MV-4-11 (cell line): ENCODE results near the gene NUBPL.
"Not testable (repeated sequence)": the region's sequence is repeated elsewhere in the genome, so short reads cannot be mapped to it uniquely, and the experiment has no call there.

Experiments
- DNase-seq: peaks from one replicate; lab custom pipeline; 2025; lab: John Stamatoyannopoulos, UW

The NUBPL gene

GRCh38 chr14:31880935-31881334 lies 319.7 kb downstream of the NUBPL start:
- no peak for DNase-seq

DNA sequence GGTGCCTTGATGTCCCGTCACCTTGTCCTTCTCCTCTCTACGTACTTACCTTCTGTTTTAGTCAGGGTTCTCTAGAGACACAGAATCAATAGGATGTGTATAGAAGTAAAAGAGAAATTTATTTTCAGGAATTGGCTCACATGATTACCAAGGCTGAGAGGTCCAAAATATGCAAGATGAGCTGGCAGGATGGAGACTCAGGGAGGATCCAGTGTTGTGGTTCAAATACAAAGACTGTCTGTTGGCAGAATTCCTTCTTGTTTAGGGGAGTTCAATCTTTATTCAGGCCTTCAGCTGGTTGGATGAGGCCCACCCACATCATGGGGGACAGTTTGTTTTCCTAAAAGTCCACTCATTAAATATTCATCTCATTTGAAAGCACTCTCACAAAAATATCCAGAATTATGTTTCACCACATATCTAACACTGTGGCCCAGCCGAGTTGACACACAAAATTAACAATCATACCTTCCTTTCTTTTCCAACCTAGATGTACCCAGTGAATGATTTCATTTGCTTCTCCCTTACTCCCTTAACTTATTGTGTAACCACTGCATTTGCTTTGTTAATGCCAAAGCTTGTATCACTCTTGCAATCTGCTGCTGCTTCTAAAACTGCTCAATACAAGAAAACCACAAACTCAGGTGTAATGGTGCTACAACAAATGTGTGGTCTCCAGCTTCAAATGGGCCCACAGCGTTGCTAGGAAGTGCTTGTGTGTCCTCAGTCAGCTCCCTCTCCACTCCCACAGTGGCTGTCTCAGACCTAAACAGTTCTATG lies 320.5 kb downstream of the NUBPL start:
- DNase-seq: no peak

DNA sequence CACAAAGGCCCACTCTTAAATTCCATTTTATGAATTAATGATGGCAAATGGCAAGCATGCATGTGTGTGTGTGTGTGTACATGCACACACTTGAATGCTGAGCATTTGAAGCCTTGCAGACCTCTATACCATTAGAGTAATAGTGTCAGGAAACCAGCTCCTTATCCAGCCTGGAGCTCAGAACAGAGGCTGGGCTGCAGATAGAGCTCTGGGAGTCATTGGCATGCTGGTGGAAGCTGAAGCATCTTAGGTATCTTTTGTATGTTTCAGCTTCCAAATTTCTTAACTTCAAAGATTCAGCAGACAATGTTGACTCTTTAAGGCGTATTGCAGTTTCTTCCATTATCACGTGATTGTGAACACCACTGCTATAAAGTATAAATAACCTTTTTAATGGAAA lies 323.0 kb downstream of the NUBPL start:
- no peak for DNase-seq

DNA sequence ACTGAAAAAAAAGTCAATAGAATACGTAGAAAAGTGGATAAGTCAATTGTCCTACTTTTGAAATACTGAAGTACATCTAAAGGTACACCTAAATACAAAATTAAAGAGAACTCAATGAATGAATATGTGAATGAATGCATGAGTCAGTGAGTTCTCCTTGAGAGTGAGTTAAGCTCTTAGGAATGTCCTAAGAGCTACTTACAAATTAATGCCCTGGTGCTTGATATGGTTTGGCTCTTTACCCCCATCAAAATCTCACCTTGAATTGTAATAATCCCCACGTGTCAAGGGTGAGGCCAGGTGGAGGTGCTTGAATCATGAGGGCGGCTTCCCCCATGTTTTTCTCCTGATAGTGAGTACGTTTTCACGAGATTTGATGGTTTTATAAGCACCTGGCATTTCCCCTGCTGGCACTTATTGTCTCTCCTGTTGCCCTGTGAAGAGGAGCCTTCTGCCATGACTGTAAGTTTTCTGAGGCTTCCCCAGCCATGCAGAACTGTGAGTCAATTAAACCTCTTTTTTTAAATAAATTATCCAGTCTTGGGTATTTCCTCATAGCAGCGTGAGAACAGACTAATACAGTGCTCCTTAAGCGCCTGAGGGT lies 323.7 kb downstream of the NUBPL start:
- DNase-seq: no peak

DNA sequence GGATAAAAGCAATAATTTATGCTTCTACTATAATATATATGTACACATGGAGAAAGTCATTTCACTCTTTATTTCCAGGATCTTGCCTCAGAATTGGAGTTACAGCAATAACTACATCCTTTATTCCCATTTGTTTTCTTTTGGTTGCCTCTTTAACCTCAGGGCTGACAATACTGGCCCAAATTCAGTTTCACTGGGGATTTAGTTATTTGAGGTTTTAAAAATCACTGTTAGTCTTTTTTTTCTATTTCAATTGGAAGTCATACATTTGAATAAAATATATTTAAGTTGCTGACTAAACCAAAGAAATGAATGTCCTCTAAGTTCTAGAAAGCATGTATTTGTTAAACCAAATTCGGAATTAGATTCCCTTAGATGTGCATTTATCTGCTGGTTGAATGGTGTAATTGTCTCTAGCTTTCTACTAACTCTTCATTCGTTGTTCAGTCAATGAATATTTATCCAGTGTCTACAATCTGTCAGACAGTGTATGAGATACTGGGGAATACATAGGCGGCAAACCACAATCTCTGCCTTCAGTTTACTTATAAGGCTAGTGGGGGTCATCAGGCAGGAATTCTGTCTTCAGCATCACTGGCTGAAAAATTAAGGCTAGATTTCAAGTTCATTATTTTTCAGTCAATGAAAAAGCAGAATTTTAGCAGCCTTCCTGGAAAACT lies 325.1 kb downstream of the NUBPL start:
- DNase-seq: no peak

DNA sequence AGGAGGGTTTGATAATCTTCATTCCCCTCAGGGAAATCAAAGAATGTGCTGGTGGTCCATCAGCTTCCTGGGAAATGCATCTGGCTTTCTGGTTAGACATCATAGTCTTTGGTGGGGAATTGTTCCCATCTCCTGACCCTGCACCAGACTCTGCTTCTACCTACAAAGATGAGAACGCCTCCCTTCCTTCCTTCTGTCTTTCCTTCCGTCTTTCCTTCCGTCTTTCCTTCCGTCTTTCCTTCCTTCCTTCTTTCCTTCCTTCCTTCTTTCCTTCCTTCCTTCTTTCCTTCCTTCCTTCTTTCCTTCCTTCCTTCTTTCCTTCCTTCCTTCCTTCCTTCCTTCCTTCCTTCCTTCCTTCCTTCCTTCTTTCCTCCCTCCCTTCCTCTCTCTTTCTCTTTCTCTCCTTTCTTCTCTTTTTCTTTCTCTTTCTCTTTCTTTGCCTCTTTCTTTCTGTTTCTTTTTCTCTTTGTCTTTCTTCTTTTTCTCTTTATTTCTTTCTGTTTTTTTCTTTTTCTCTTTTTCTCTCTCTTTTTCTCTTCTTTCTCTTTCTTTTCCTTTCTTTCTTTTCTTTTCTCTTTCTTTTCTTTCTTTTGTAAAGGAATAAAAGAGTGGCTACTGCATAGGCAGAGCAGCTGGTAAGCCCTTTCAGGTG lies 326.9 kb downstream of the NUBPL start:
- no peak for DNase-seq

DNA sequence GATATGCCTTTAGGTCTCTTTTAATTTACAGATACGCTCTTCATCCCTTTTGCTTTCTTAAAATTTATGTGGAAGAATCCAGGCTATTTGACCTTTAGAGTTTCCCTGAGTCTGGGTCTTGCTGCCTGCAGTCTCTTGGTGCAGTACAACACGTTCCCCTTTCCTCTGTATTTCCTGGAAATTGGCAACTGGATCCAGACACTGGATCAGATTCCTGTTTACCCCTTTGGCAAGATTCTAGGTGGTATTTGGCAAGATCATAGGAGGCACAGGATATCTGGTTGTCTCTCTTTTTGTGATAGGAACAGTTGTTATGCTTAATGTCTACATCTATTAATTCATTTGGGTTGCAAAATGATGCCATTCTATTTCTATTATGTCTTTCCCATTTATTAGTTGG lies 328.1 kb downstream of the NUBPL start:
- DNase-seq: no peak

DNA sequence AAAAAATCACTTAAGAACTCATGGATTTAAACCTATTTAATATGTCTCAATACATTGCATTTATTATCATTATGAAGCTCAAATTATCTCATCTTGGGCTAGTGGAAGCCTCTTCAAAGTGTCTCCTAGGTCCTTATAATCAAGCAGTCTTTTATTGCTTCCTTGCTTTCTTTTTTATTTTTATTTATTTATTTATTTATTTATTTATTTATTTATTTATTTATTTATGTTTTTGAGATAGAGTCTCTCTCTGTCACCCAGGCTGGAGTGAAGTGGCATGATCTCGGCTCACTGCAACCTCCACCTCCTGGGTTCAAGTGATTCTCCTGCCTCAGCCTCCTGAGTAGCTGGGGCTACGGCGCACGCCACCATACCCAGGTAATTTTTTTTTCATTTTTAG lies 329.0 kb downstream of the NUBPL start:
- DNase-seq: not testable (repeated sequence)

- no peak for DNase-seq
Observed at GRCh38 chr14:31893221-31893757, 332.1 kb downstream of the NUBPL start.

GRCh38 chr14:31894351-31894750 lies 333.1 kb downstream of the NUBPL start:
- DNase-seq: no peak

- DNase-seq: no peak
Observed at GRCh38 chr14:31895206-31895605, 334.0 kb downstream of the NUBPL start.

- DNase-seq: no peak
Observed at GRCh38 chr14:31895646-31896045, 334.4 kb downstream of the NUBPL start.

DNA sequence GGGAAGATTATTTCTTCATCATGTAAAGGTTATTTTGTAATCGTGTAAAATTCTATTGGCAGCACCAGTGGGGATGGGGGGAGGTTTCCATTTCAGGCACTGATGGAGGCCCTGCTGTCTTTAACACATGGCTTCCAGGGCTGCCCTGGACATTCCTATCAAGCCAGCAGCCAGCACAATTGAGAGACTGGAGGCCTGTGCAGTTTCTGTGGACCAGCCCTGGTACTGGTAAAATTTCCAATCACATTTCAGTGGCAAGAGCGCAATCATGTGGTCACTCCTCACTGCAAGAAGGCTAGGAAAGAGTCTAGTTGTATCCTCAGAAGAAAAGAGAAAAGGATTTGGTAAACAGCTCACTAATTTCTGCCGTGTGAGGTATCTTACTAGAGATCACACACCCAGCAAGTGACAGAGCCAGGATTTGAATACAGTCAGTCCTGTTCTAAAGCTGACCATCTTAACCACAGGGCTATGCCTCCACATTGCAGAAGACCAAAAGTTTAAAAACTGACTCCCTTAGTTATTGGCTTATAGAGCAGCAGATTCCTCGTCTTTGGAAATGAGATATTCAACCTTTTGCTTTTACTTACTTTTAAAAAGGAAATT lies 336.5 kb downstream of the NUBPL start:
- DNase-seq: no peak

DNA sequence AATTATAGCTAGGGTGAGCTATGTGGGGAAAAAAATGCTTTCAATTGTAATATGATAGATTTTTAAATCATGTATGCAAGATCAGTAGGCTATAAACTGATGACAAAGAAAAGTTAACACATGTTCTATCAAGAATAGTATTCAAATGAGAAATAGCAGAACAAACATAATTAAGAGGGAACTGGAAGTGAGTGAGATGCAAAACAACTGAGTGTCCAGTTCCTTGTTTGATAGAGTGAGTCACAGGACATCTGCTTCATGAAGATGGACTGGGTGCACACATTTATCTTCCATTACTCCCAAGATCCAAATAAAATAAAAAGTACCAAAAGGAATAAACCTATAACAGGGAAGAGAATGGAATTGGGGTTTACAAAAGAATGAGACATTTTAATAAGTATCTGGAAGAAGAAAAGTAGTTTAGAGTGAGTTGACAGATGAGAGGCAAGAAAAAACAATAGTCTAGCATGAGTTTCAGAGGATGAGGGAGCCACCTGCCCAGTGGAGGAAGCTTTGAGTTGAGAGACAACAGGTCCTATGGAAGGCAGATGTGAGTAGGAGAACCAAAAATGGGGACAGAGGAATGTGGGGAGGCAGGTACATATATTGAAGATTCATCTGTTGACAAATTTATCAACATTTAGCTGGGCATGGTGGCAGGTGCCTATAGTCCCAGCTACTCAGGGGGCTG lies 337.8 kb downstream of the NUBPL start:
- DNase-seq: peak; percentile 71

DNA sequence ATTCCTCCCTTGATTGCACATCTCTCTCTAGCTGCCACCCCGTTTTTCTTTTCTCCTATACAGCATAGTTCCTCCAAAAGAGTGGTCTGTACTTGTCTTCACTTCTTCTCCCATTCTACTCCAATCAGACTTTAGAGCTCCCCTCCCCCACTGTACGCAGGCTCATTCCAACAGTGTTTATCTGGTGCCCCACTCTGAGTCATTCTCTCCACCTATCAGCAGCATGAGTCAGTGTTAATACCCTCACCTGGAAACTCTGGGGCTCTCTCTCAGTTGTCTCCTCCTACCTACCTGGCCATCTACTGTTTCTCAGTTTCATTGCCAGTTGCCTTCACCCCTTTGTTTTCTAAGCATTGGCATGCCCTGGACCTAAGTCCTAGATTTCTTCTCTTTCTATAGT lies 340.8 kb downstream of the NUBPL start:
- no peak for DNase-seq

- DNase-seq: no peak
Observed at GRCh38 chr14:31902945-31903646, 341.9 kb downstream of the NUBPL start.

DNA sequence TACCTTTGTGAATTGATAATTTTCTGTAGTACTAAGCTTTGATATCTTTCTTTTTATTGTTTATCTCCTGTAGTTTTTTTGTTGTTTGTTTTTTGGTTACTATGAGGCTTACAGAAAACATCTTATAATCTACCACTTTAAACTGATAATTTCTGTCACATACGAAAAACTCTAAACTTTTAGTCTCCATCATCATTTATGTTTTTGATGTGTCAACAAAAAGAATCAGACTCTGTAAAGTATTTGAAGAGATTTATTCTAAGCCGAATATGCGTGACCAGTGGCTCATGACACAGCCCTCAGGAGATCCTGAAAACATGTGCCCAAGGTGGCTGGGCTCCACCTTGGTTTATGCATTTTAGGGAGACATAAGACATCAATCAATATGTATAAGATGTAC lies 348.8 kb downstream of the NUBPL start:
- DNase-seq: no peak
